HG03575 (cell line): ENCODE results near the gene CT83.

Experiments
- ATAC-seq: cut with Tn5 transposase; IDR thresholded peaks from one replicate; pipeline ENCODE4 v1.9.1; 2021; ENCODE audit not compliant: unreplicated experiment, insufficient number of reproducible peaks, low FRiP score; ENCODE audit errors: extremely low read depth

CT83 gene

GRCh38 chrX:116462822-116463221 is at the start of gene CT83:
TSS of gene CT83 (minus strand) at chrX:116462976. CDS start at chrX:116462856, 120 bp downstream.
- ATAC-seq, result no peak

- no peak for ATAC-seq
These were observed 37.0 kb upstream of the CT83 start for GRCh38 chrX:116499780-116500179.

- ATAC-seq, result no peak
These were observed 30.5 kb upstream of the CT83 start for GRCh38 chrX:116493271-116493670.

GRCh38 chrX:116490104-116490503 is 27.3 kb upstream of the CT83 start:
- ATAC-seq, result no peak

- ATAC-seq, result no peak
These were observed 17.3 kb upstream of the CT83 start for GRCh38 chrX:116480059-116480458.

- no peak for ATAC-seq
These were observed 13.6 kb downstream of the CT83 start for GRCh38 chrX:116449156-116449555.

GRCh38 chrX:116436358-116436816 is 26.4 kb downstream of the CT83 start, which contains the start of gene SLC6A14:
TSS of gene SLC6A14 (plus strand) at chrX:116436606. CDS start at chrX:116436710, 104 bp downstream.
- ATAC-seq, result no peak

GRCh38 chrX:116435597-116435996 is 27.2 kb downstream of the CT83 start:
- no peak for ATAC-seq

GRCh38 chrX:116427978-116428377 is 34.8 kb downstream of the CT83 start:
- no peak for ATAC-seq

GRCh38 chrX:116417968-116418367 is 44.8 kb downstream of the CT83 start:
- no peak for ATAC-seq

- ATAC-seq, result no peak
These were observed 45.6 kb downstream of the CT83 start for GRCh38 chrX:116417214-116417613.

GRCh38 chrX:116413273-116413672 is 49.5 kb downstream of the CT83 start:
- ATAC-seq, result no peak
